ENCODE data around the gene POU2F3.

The POU2F3 gene

DNA sequence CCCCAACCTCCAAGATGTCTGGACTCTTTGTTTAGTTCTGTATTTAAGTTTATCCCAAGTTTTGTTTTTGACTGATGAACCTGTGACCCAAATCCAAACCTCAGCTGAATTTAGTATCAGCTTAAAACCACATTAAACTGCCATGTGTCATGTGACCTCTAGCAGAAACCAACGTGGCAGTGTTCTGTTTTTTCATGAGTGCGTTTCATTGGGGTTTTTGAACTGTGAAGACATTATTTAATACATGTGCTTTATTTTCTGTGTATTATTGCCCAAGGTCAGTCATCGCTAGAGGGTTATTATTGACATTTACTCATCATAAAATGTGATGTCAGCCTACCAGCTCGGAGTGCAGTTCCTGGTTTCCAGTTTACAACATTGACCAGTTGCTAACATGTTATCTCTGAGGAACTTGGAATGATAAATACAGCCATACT is 86.9 kb downstream of the POU2F3 start:
- no peak for DNase-seq

- no peak for DNase-seq
These were observed 87.4 kb downstream of the POU2F3 start for GRCh38 chr11:120327311-120327710.

DNA sequence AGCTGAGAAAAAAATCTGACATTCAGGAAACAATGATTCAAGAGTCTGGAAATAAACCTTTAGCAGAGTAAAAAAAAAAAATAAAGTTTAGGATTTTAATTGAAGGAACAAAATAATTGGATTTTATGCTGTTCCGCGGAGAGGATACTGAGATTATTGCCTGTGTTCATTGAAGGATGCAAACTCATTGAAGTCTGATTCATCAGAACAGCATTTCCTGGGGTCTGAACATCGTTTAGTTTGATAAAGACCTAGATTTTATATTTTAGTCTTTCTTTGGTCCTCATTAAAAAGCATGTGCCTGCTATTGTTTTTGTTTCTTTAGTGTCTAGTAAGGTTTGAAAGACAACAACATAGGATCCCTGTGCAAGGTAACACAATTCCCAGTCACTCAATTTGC is 89.6 kb downstream of the POU2F3 start:
- no peak for DNase-seq

DNA sequence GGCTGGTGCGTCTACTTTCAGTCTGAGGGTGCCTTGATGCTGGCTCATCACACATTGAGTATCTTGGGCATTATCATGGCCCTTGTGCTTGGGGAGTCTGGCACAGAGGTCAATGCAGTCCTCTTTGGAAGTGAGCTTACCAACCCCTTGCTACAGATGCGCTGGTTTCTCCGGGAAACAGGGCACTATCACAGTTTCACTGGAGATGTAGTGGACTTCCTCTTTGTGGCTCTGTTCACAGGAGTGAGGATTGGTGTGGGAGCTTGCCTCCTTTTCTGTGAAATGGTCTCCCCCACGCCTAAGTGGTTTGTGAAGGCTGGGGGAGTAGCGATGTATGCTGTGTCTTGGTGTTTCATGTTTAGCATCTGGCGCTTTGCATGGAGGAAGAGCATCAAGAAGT is 90.1 kb downstream of the POU2F3 start:
- no peak for DNase-seq

- no peak for DNase-seq
These were observed 91.5 kb downstream of the POU2F3 start for GRCh38 chr11:120331301-120331996.

DNA sequence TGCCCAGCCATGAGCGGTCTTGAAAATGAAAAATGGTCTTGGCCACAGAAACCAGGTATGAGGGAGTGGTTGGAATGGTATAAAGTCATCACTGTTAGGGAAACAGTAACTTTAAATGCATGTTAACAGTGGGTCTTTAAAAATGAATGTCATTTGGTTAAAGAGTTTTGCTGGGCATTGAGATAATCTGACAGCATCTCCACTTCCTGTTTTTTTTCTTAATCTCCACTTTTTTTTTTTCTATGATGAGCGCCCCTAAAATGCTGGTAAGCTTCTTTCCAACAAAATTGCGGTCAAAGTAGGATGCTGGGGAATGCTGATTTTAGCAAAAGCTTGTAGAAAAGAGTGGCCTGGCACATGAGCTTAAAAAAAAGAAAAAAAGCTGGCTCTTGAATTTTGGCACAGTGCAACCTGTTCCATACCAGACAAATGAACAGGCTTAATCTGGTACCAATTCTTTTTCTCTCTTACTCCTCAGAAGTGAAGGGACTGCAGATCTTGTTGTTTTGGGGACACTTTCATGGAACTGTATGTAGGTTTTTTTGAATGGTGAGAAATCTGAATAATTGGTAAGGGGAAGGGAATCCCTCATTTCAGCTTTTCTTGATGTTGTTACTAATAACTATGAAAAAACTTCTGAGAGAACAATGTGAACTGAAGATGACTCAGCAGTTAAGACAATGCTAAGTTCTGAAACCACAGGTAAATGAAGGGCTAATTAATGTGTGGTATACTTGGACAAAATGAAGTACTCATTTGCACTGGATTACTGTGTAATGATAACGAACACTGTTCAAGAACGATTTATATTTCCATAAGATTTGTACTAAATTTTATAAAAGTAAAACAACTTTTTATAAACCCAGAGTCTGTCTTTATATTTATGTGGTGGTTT is 93.1 kb downstream of the POU2F3 start:
- no peak for DNase-seq

DNA sequence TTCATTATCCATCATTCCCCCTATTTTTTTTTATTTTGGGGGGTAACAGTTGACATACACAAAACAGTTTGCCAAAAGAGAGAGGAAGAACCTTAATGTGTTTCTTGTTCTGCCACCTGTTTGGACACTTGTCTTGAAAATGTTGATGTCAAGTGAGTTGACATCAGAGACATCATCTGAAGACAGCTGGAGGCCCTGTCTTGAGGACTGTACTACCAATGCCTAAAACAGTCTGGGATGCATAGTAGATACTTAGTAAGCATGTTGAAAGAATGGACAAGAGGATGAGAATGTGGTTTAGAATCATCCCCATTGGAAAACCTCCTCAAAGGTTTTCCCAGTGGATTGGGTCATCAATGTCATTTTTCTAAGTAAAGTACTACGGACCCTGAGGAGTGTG is 93.9 kb downstream of the POU2F3 start:
- no peak for DNase-seq

DNA sequence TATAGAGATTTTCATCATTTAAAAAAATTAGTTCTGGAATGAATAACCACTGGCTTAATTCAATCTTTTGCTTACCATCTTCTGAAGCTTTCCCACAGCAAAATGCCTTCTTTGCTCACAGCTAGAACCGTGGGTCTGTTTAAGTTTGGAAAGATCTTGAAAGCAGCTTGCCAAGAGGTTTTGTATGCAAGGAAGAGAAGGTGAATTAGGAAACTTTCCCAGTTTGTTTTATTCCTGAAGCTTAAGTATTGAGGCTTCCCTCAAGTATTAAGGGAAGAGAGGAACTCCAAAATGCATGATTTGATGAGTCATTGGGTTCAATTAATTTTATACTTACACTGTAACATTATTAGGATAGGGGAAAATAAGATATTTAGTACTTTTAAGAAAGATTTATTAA is 94.4 kb downstream of the POU2F3 start:
- no peak for DNase-seq

GRCh38 chr11:120334894-120335462 is 95.0 kb downstream of the POU2F3 start:
- DNase-seq: peak; percentile 8 to 57

DNA sequence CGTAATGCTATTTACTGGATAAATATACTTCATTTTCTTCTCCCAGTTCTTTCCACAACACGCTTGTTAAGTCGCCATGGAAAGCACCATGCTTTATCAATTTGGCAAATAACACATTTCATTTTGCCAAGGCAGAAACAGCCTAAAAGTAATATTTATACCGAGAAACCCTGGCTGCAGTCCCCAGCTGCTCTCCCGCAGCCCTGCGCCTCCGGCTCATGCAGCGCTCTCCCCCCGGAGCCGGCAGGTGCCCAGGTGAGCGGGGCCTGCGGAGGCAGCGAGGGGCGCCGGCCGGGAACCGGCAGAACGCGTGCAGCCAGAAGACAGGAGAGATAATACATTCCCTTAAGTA is 95.6 kb downstream of the POU2F3 start:
- DNase-seq: peak in 1 of 2 experiments; percentile 56

DNA sequence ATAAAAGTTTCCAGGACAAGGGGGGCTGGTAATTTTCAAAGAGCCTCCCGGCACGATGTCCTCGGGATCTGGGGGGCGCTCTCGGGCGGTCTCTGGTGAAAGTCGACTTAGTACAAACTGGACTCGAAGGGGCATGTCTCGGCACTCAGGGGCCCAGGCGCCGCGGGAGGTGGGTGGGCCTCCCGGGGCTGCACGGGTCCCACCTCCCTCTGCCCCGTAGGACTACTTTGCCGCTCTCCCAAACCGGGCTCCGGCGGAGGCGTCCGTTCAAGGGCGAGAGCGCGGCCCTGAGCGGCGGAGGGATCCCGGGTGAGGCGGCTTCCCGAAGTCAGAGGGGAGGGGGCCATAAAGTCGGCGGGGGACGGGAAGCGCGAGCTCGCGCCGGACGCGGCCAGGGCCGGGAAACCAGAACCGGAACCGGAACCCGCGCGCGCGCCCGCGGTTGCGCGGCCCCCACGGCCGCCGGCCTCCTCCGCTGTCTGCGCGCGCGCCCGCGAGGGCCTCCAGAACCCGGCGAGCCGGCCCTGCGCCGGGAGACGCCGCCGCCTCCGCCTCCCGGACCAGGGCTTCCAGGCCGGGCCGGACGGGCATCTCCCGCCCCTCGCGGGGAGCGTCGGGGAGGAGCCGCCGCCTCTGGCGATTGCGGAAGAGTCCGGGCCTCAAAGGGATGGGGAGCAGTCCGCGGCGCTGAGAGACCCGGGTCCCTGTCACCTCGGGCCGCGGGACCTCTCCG is 96.1 kb downstream of the POU2F3 start, which contains the start of gene ARHGEF12:
ARHGEF12 (plus strand) TSS at position 506 of the 733 bp plus-strand sequence. CDS start 831 bp downstream, outside the sequence.
- peak; percentile 80 to 92 for DNase-seq

DNA sequence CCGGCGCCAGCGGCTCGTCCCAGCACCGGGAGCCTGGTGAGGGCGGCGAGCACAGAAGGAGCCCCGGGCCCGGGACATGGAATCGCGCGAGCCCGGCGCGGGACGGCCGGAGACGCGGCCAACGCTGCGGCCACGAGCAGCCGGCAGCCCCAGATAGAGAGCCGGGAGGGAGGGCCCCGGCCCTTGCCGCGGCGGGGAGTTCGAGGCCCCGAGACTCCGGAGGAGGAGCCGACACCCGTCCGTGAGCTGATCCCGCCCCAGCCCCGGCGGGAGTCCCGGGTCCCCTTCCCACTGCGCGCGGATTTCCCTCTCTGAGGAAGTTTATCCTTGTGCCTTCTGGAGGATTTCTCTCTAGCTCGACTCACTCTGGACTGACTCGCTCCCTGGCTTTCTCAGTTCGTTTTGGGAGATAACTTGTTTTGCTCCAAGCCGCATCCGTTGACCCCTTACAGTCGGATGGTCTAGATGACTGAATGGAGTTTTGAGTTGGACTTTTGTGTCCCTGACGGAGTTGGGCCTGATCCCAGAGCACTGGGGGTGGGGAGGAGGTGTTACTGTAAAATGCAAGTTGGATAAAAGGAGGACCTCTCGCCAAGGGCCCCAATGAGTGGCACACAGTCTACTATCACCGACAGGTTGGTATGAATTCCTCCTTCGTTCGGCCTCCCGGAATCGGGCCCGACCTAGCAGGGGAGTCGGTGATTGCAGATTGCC is 96.9 kb downstream of the POU2F3 start:
- DNase-seq: peak in 1 of 2 experiments; percentile 44

DNA sequence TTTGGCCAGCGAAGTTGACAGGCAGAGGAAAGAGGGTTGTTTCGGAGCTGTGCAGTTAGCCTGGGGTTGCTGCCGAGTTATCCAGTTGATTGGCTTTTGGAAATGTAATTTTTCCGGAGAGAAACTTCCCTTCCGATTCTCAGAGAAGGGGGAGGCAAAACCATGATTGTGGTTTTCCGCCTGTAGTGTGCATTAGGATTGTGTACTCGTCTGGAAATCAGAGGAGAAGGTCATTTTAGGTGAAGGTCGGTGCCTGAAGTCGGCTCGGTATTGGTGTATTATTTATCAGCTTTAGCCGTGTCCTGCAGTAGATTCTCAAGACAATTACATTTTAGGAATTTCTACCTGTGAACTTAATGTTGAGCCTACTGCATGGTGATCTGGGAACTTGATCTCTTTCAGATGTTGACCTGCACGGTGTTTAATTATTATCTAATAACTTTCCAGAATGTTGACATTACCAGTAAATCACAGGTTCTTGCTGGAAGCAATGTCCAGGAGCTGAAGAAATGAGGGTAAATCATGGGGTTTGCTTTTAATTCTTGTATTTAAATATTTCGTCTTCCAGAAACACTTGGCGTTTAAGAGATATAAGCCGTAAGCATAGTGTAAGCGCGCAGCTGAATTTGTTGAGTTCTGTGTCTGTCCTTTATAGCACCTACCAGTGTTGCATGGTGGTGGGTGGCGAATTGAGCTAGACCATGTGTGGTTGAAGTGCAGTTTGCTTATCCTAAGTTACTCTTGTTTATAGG is 97.6 kb downstream of the POU2F3 start:
- DNase-seq: no peak

GRCh38 chr11:120338107-120338933 is 98.4 kb downstream of the POU2F3 start:
- DNase-seq: no peak

DNA sequence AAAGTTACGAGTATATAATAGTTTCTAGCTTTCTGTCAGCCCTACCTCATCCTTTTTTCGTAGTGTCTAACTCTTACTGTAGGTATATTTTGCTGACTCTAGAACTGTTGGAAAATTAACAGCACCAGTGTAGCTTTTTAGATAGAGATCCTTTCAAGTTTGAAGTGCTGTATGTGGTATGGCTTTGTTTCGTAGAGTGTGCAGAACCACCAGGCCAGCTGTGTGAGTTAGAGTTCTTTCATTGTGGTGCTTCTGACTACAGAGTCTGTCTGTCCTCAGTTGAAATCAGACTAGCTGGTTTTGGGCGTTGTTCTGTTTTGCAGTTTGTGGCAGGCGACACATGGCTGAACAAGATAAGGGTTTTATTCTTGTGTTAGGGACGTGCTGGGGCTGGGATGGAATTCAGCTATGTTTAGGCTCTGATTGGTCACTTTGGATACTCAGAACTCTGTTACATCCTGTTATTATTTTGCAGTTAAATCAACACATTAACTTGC is 99.5 kb downstream of the POU2F3 start:
- DNase-seq: no peak

GRCh38 chr11:120340529-120340928 is 100.6 kb downstream of the POU2F3 start:
- DNase-seq: no peak

GRCh38 chr11:120342226-120342625 is 102.3 kb downstream of the POU2F3 start:
- no peak for DNase-seq

- DNase-seq: no peak
These were observed 102.7 kb downstream of the POU2F3 start for GRCh38 chr11:120342678-120343077.

DNA sequence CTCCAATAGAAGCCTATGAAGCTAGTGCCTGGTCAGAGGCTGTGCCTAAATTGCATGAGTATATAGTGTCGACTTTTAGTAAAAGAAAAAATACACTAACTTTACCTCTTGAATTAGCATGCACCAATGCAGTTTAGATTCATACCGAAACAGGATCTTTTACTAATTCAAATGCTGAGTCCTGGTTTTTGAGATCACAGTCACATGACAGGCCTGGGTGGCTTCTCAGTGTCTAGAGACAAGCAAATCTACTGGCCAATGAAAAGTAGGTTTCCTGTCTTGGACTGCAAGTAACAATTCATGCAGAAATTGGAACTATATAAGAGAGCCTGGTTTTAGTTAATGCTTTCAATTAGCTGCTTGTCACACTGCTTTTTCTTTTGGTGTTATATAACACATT is 103.5 kb downstream of the POU2F3 start:
- no peak for DNase-seq

GRCh38 chr11:120344302-120345004 is 104.5 kb downstream of the POU2F3 start:
- no peak for DNase-seq
